Activated naive CD8-positive, alpha-beta T cell (primary cell): ENCODE measurements around the gene RILPL2.
"Not testable (repeated sequence)": the region's sequence is repeated elsewhere in the genome, so short reads cannot be mapped to it uniquely, and the experiment has no call there.

Experiments used
- H3K27ac Mint-ChIP-seq: one replicate; pipeline ENCODE4 v1.8.0; 2021; ENCODE audit warnings: mixed read lengths
- H3K27me3 Mint-ChIP-seq: one replicate; pipeline ENCODE4 v1.8.0; 2021; ENCODE audit warnings: mixed read lengths
- H3K36me3 Mint-ChIP-seq: one replicate; pipeline ENCODE4 v1.8.0; 2021; ENCODE audit warnings: mixed read lengths
- H3K4me1 Mint-ChIP-seq: one replicate; pipeline ENCODE4 v1.8.0; 2021; ENCODE audit warnings: low read depth, mixed read lengths
- H3K4me3 Mint-ChIP-seq: one replicate; pipeline ENCODE4 v1.8.0; 2021; ENCODE audit warnings: mild to moderate bottlenecking, mixed read lengths
- H3K9me3 Mint-ChIP-seq: one replicate; pipeline ENCODE4 v1.8.0; 2021; ENCODE audit warnings: low read depth, mixed read lengths

The RILPL2 gene

DNA sequence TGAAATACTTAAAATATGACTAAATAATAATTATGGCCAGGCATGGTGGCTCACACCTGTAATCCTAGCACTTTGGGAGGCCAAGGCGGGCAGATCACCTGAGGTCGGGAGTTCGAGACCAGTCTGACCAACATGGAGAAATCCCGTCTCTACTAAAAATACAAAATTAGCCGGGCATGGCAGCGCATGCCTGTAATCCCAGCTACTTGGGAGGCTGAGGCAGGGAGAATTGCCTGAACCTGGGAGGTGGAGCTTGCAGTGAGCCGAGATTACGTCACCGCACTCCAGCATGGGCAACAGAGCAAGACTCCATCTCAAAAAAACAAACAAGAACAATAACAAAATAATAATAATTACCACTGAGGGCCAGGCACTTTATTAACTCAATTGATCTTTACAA lies 50.9 kb downstream of the RILPL2 start:
- H3K4me3 Mint-ChIP-seq, H3K27me3 Mint-ChIP-seq, H3K36me3 Mint-ChIP-seq, H3K9me3 Mint-ChIP-seq, H3K27ac Mint-ChIP-seq: not testable (repeated sequence)
- peaks cover 23% of the 10 kb centered on the region for H3K4me1 Mint-ChIP-seq

DNA sequence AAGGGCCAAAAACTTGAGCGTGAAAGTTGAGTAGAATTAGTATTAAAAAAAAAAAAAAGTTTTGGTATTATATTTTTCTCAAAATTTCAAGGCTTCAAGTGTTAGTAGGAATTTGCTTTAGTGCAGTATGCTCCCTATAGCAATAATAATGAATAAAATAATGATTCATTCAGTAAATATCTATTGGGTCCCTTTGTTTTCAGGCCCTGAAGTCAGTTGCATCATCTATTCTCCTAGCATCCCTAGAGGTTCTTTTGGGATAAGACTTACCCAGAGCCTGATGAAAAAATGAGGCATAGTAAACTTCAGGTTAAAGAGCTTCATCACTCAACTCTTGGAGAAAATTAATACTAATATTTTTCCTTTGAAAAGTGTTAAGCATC lies 51.5 kb downstream of the RILPL2 start:
- no peak overlapping the region for H3K27ac Mint-ChIP-seq
- no peaks in the 10 kb centered on the region for H3K36me3 Mint-ChIP-seq
- no peaks in the 10 kb centered on the region for H3K9me3 Mint-ChIP-seq
- peak overlapping the region; percentile 89 for H3K4me3 Mint-ChIP-seq
- no peaks in the 10 kb centered on the region for H3K27me3 Mint-ChIP-seq
- peaks cover 19% of the 10 kb centered on the region for H3K4me1 Mint-ChIP-seq

DNA sequence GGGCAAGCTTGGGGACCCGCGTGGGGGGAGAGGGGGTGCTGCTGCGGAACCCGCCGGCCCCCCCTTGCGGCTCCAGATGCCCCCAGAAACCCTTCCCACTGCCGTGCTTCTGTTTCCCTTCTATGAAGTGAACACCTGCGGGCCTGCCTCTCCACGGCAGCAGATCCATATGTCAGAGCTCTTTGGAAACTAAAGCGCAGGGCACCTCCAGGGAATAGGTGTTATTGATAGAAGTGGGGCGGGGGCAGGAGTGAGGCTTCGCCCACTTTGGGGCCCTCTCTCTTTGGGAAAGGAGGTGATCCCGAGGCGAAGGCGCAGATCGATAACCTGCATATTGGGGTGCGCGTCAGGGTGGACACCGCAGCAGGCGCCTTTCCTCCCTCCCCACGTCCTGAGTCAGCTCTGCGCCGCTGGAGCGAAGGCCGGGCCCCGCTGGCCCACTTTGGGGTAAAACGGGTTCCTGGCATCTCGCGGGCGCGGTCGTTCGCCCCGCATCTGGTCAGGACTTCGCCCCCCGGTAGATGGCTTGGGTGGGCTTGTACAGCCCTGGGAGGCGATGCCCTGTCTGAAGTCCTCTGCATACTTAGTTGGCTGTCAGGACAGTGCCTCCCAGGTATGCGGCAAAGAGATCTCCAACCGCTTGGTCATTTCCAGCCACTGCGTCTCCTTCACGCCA lies 52.0 kb downstream of the RILPL2 start:
- Mint-ChIP-seq H3K4me3 (peak overlapping the region; percentile 89), H3K27me3 (no peaks in the 10 kb centered on the region), H3K36me3 (no peaks in the 10 kb centered on the region), H3K4me1 (peaks cover 17% of the 10 kb centered on the region), H3K9me3 (no peaks in the 10 kb centered on the region), H3K27ac (no peak overlapping the region)

DNA sequence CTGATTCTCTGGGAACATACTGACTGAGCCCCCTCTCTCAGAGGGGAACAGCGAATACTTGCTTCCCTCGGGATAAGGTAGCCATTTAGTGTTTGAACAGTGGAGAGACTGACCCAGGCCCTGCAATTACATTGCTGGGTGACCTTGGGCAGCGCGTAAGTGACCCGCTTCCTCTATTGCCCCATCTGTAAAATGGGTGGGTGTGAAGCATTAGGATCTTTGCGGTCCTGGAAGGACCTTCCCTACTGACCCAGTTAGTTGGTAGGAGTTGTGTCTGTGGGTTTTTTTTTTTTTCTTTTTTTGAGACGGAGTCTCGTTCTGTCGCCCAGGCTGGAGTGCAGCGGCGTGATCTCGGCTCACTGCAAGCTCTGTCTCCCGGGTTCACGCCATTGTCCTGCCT lies 53.8 kb downstream of the RILPL2 start:
- Mint-ChIP-seq H3K4me1 (peaks cover 9% of the 10 kb centered on the region), H3K27me3 (no peaks in the 10 kb centered on the region), H3K4me3 (peak overlapping the region; percentile 60), H3K36me3 (no peaks in the 10 kb centered on the region), H3K27ac (no peak overlapping the region), H3K9me3 (no peaks in the 10 kb centered on the region)

DNA sequence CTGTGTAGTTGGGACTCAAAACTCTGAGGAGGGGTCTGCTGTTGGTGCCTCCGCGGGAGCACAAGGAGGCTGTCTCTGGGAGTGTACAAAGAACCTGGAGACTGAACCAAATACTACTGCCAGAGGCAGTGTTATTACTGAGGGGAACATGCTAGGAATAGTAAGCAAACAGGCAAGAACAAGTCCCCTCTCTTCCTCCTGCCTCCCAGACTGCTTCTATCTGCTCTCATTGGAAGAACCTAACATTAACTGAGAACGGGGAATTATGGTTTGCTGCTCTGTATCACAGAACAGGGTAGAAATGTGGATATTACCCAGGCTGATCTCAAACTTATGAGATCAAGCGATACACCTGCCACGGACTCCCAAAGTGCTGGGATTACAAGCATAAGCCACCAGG lies 57.1 kb downstream of the RILPL2 start:
- Mint-ChIP-seq H3K36me3 (no peaks in the 10 kb centered on the region), H3K4me3 (no peak overlapping the region), H3K9me3 (no peaks in the 10 kb centered on the region), H3K27ac (no peak overlapping the region), H3K4me1 (peaks cover 2% of the 10 kb centered on the region), H3K27me3 (no peaks in the 10 kb centered on the region)

DNA sequence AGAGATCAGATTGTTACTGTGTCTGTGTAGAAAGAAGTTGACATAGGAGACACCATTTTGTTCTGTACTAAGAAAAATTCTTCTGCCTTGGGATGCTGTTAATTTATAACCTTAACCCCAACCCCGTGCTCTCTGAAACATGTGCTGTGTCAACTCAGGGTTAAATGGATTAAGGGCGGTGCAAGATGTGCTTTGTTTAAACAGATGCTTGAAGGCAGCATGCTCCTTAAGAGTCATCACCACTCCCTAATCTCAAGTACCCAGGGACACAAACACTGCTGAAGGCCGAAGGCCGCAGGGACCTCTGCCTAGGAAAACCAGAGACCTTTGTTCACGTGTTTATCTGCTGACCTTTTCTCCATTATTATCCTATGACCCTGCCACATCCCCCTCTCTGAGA lies 64.1 kb downstream of the RILPL2 start:
- H3K4me1 Mint-ChIP-seq, H3K4me3 Mint-ChIP-seq, H3K27me3 Mint-ChIP-seq, H3K9me3 Mint-ChIP-seq, H3K36me3 Mint-ChIP-seq, H3K27ac Mint-ChIP-seq: not testable (repeated sequence)

DNA sequence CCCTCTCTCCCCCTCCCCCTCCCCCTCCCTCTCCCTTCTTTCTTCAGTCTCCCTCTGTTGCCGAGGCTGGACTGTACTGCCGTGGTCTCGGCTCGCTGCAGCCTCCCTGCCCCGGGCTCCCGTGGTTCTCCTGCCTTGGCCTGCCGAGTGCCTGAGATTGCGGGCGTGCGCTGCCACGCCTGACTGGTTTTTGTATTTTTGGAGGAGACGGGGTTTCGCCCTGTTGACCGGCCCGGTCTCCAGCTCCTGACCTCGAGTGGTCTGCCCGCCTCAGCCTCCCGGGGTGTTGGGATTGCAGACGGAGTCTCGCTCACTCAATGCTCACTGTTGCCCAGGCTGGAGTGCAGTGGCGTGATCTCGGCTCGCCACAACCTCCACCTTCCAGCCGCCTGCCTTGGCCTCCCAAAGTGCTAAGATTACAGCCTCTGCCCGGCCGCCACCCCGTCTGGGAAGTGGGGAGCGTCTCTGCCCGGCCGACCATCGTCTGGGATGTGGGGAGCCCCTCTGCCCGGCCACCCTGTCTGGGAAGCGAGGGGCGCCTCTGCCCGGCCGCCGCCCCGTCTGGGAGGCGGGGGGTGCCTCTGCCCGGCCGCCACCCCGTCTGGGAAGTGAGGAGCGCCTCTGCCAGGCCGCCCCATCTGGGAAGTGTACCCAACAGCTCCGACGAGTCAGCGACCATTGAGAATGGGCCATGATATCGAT lies 64.7 kb downstream of the RILPL2 start:
- not testable (repeated sequence) for H3K36me3 Mint-ChIP-seq, H3K4me3 Mint-ChIP-seq, H3K4me1 Mint-ChIP-seq, H3K9me3 Mint-ChIP-seq, H3K27me3 Mint-ChIP-seq, H3K27ac Mint-ChIP-seq

DNA sequence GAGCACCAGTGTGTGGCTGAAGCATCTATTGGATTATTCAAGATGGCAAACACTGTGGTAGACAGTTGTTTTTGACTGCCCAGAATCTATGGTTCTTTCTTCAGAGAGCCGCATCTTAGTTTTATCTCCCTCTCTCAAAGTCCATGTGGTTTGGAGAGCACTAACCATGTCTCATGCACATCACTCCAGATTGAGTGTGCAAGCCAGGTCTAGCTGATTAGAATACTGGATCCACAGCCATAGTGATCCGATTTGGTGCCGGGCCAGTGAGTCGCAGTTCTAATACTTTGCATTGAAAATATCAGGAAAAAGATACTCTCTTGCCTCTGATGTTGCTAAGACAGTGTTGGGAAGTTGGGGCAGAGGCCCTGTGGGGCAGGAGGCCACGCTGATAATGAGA lies 67.3 kb downstream of the RILPL2 start:
- no peak overlapping the region for H3K4me3 Mint-ChIP-seq
- no peaks in the 10 kb centered on the region for H3K36me3 Mint-ChIP-seq
- peaks cover 3% of the 10 kb centered on the region for H3K4me1 Mint-ChIP-seq
- no peaks in the 10 kb centered on the region for H3K9me3 Mint-ChIP-seq
- H3K27me3 Mint-ChIP-seq = no peaks in the 10 kb centered on the region
- H3K27ac Mint-ChIP-seq = no peak overlapping the region

DNA sequence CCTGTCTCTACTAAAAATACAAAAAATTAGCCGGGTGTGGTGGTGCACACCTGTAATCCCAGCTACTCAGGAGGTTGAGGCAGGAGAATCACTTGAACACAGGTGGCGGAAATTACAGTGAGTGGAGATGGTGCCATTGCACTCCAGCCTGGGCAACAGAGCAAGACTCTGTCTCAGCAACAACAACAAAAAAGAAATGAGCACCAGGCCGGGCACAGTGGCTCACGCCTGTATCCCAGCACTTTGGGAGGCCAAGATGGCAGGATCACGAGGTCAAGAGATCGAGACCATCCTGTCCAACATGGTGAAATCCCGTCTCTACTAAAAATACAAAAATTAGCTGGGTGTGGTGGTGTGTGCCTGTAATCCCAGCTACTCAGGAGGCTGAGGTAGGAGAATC lies 68.1 kb downstream of the RILPL2 start:
- H3K27me3 Mint-ChIP-seq, H3K4me3 Mint-ChIP-seq, H3K27ac Mint-ChIP-seq, H3K9me3 Mint-ChIP-seq, H3K4me1 Mint-ChIP-seq, H3K36me3 Mint-ChIP-seq: not testable (repeated sequence)

DNA sequence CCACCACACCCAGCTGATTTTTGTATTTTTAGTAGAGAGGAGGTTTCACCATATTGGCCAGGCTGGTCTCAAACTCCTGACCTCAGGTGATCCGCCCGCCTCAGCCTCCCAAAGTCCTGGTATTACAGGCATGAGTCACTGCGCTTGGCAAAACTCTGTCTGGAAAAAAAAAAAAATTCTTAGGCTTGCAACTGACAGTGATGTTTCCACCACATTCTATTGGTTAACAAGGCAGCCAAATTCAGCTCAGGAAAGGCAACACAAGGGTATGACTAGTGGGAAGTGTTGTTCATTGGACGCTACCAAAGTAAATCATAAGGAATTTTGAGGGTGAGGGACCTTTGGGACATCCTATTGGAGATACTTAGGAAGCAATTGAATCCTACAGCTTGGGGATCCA lies 69.0 kb downstream of the RILPL2 start:
- Mint-ChIP-seq H3K36me3 (no peaks in the 10 kb centered on the region), H3K4me1 (peaks cover 13% of the 10 kb centered on the region), H3K4me3 (no peak overlapping the region), H3K27ac (peak overlapping the region; percentile 73), H3K27me3 (no peaks in the 10 kb centered on the region), H3K9me3 (no peaks in the 10 kb centered on the region)
